NCI-H2196 (cell line): ENCODE measurements around the gene ARL13B.
"Not testable (repeated sequence)": the region's sequence is repeated elsewhere in the genome, so short reads cannot be mapped to it uniquely, and the experiment has no call there.

ENCODE experiments used
- DNase-seq: peaks from one replicate; lab custom pipeline; 2025; ENCODE audit not compliant: unreplicated experiment; lab: John Stamatoyannopoulos, UW

The ARL13B gene

GRCh38 chr3:93994056-93994455, 14.1 kb downstream of the ARL13B start:
- DNase-seq, result no peak

- no peak for DNase-seq
Observed at GRCh38 chr3:94001191-94001590, 21.2 kb downstream of the ARL13B start.

- DNase-seq, result no peak
Observed at GRCh38 chr3:94001827-94002495, 22.0 kb downstream of the ARL13B start.

- DNase-seq, result peak; percentile 71
Observed at GRCh38 chr3:94004301-94004910, 24.5 kb downstream of the ARL13B start.

GRCh38 chr3:94008253-94008652, 28.3 kb downstream of the ARL13B start:
- no peak for DNase-seq

- DNase-seq, result no peak
Observed at GRCh38 chr3:94009608-94010007, 29.7 kb downstream of the ARL13B start.

GRCh38 chr3:94011233-94011711, 31.3 kb downstream of the ARL13B start:
- DNase-seq, result no peak

GRCh38 chr3:94012185-94012584, 32.2 kb downstream of the ARL13B start:
- DNase-seq, result no peak

- DNase-seq, result no peak
Observed at GRCh38 chr3:94015025-94015424, 35.1 kb downstream of the ARL13B start.

- DNase-seq, result no peak
Observed at GRCh38 chr3:94019659-94020058, 39.7 kb downstream of the ARL13B start.

- no peak for DNase-seq
Observed at GRCh38 chr3:94020293-94020692, 40.3 kb downstream of the ARL13B start.

- DNase-seq, result no peak
Observed at GRCh38 chr3:94024385-94024784, 44.4 kb downstream of the ARL13B start.

GRCh38 chr3:94026623-94027022, 46.7 kb downstream of the ARL13B start:
- no peak for DNase-seq

- peak; percentile 88 for DNase-seq
Observed at GRCh38 chr3:94028093-94028837, 48.3 kb downstream of the ARL13B start, which contains the start of gene STX19. TSS of gene STX19 (minus strand) at chr3:94028597. CDS start at chr3:94015269, 13,328 bp downstream.

- DNase-seq, result peak; percentile 23
Observed at GRCh38 chr3:94036909-94037507, 57.1 kb downstream of the ARL13B start.

GRCh38 chr3:94043285-94043684, 63.3 kb downstream of the ARL13B start:
- no peak for DNase-seq

- DNase-seq, result not testable (repeated sequence)
Observed at GRCh38 chr3:94044100-94044936, 64.4 kb downstream of the ARL13B start.

- no peak for DNase-seq
Observed at GRCh38 chr3:94046533-94046932, 66.6 kb downstream of the ARL13B start.

- DNase-seq, result no peak
Observed at GRCh38 chr3:94049267-94049666, 69.3 kb downstream of the ARL13B start.

- DNase-seq, result no peak
Observed at GRCh38 chr3:94050546-94050945, 70.6 kb downstream of the ARL13B start.

- DNase-seq, result no peak
Observed at GRCh38 chr3:94061297-94061696, 81.3 kb downstream of the ARL13B start.
